ENCODE data around the gene TMPRSS3.

TMPRSS3 gene

DNA sequence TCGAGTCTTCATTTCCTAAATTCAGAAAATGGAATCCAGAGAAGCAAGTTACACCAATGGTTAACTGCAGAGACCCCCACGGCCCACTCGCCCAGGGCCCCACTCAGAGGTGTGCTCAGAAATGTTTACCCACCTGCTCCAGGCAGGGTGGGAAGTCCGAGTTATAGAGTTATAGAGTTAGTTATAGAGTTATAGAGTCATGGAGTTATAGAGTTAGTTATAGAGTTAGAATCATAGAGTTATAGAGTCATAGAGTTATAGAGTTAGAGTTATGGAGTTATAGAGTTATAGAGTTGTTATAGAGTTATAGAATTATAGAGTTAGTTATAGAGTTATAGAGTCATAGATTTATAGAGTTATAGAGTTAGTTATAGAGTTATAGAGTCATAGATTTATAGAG is 39.5 kb upstream of the TMPRSS3 start:
- TF ChIP-seq, protein P1, sequence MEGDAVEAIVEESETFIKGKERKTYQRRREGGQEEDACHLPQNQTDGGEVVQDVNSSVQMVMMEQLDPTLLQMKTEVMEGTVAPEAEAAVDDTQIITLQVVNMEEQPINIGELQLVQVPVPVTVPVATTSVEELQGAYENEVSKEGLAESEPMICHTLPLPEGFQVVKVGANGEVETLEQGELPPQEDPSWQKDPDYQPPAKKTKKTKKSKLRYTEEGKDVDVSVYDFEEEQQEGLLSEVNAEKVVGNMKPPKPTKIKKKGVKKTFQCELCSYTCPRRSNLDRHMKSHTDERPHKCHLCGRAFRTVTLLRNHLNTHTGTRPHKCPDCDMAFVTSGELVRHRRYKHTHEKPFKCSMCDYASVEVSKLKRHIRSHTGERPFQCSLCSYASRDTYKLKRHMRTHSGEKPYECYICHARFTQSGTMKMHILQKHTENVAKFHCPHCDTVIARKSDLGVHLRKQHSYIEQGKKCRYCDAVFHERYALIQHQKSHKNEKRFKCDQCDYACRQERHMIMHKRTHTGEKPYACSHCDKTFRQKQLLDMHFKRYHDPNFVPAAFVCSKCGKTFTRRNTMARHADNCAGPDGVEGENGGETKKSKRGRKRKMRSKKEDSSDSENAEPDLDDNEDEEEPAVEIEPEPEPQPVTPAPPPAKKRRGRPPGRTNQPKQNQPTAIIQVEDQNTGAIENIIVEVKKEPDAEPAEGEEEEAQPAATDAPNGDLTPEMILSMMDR (IDR thresholded peaks at IDR 0.05; ENCODE audit: low read depth, low read length): no peak
- no peak for DNase-seq (ENCODE audit: extremely low read depth, low read depth)

- TF ChIP-seq, protein P1 (IDR thresholded peaks at IDR 0.05; ENCODE audit: low read depth, low read length): no peak
- DNase-seq (ENCODE audit: extremely low read depth, low read depth): no peak
Observed at GRCh38 chr21:42434884-42435283, 39.0 kb upstream of the TMPRSS3 start.

DNA sequence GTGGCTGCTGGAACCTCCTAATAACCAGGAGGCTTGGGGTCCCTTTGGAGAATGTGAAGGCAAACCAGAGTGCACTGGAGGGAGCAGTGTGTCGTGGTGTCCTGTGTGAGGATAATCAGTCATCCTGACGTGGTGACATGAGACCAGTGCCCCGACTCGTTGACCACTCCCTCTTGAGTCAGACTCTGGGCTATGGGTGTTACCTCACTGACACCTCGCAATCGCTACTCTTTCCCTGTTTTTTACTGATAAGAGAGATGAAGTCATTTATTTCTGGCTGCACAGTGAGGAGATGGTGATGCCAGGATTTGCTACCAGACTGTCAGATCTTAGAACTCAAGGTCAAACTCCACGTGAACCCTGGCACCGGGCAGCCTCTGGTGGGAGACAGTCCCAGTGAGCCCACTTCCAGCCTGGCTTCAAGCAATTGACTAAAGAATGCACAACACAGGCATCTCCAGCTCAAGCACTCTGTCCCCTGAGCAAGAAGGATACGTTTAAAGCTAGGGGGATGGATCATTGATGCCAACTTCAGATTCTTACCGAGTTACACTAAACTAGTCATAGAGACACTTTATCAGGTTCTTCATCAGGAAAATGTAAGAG is 38.2 kb upstream of the TMPRSS3 start:
- DNase-seq (ENCODE audit: extremely low read depth, low read depth): no peak
- TF ChIP-seq, protein P1 (IDR thresholded peaks at IDR 0.05; ENCODE audit: low read depth, low read length): no peak

GRCh38 chr21:42432695-42433094 is 36.8 kb upstream of the TMPRSS3 start:
- TF ChIP-seq, protein P1 (IDR thresholded peaks at IDR 0.05; ENCODE audit: low read depth, low read length): no peak
- DNase-seq (ENCODE audit: extremely low read depth, low read depth): no peak

DNA sequence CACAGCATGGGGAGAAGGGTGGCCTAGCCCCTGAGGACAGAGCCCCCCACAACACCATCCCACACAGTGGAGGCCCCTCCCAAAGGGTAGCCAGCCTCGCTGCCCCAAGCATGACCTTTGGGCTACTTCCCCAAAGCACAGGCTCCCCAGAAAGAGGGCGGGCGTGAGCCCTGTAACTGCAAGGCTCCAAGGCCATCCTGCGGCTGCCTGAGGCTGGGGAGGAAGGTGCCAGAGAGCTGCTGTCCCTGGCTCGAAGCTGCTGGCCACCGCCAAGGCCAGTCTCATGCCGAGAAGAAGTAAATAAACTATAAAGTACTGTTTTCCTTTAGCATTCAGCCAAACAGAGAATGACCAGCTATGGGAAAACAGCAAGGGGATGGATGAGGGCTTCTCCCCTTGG is 35.3 kb upstream of the TMPRSS3 start:
- TF ChIP-seq, protein P1 (IDR thresholded peaks at IDR 0.05; ENCODE audit: low read depth, low read length): no peak
- DNase-seq (ENCODE audit: extremely low read depth, low read depth): no peak

- no peak for DNase-seq (ENCODE audit: extremely low read depth, low read depth)
- TF ChIP-seq, protein P1 (IDR thresholded peaks at IDR 0.05; ENCODE audit: low read depth, low read length): no peak
Observed at GRCh38 chr21:42430521-42430920, 34.7 kb upstream of the TMPRSS3 start.

GRCh38 chr21:42429856-42430255 is 34.0 kb upstream of the TMPRSS3 start:
- DNase-seq (ENCODE audit: extremely low read depth, low read depth): no peak
- TF ChIP-seq, protein P1 (IDR thresholded peaks at IDR 0.05; ENCODE audit: low read depth, low read length): no peak
